ENCODE results near the gene CAB39.
A peak's percentile ranks its signal among the peaks of the same experiment; 100 is the strongest.

The CAB39 gene

DNA sequence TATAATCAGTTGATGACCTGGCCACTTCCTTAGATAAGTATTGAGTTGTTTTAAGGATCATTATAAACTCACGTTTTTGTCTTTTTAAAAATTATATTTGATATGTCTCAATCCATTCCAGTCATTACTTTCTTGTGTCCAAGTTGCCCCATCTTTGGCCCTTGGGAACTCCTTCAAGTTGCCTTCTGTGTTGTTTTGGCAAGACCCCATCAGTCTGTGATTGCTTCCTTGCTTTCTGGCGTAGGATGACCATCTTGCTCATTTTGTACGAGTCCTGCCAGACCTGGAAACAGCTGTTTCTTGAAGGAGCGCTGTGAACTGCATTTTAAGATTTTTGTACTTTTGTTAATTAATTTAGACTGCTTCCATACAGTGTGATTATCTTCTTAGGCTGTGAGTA, 83.2 kb downstream of the CAB39 start:
- no peak for TF ChIP-seq CTCF (IDR thresholded peaks at IDR 0.05; ENCODE audit: insufficient read depth, low read depth, low read length, missing control alignments)
- H3K4me3 ChIP-seq (ENCODE audit: low read length), result no peak overlapping the region
- no peak for DNase-seq (ENCODE audit: low read depth)

- no peak overlapping the region for H3K4me3 ChIP-seq (ENCODE audit: low read length)
- TF ChIP-seq CTCF (IDR thresholded peaks at IDR 0.05; ENCODE audit: insufficient read depth, low read depth, low read length, missing control alignments), result no peak
- DNase-seq (ENCODE audit: low read depth), result peak; percentile 42
Measured at GRCh38 chr2:230796280-230796862, 83.7 kb downstream of the CAB39 start.

DNA sequence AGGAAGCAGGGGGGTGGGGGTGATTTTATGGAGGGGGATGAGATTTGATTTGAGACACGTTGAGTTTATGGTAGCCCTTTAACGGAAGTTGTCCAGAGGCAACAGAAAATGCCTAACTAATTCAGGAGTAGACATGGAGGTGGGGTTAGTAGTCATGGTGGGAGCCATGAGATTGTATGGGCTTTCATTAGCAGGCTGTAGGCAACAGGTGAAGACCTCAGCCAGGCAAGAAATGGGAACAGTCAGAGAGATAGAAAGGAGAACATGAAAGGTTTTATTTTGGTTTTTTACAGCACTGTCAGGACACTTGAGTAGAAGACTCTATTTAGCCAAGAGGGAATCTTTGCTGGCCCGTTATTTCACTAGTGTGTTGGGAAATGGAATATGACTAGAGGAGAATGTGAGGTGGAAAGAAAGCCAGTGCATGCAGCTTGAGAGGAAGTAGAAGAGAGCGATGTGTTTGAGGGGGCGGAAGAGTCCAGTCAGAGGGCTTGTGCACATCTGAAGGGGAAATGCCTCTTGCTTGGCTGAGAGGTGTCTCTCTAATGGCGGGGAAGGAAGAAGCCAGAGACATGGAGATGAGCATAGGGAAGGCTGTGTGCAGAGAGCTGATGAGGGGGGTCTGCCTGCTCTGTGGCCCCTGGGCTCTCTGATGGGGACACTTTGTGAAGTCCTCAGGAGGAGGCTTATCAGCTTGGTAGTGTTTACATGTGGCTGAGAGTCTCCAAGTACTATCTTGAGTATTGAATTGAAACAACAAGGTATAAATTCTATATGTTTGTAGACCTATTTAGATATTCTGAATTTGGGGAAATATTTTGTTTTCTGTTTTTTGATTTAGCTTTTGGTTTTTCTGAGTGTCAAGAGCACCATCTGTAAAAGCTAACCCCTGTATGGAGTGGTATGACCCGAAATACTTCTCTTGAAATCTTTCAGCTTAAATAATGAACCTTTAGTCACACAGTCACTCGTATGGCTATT, 85.2 kb downstream of the CAB39 start:
- TF ChIP-seq CTCF (IDR thresholded peaks at IDR 0.05; ENCODE audit: insufficient read depth, low read depth, low read length, missing control alignments), result no peak
- no peak overlapping the region for H3K4me3 ChIP-seq (ENCODE audit: low read length)
- peak; percentile 44 for DNase-seq (ENCODE audit: low read depth)

DNA sequence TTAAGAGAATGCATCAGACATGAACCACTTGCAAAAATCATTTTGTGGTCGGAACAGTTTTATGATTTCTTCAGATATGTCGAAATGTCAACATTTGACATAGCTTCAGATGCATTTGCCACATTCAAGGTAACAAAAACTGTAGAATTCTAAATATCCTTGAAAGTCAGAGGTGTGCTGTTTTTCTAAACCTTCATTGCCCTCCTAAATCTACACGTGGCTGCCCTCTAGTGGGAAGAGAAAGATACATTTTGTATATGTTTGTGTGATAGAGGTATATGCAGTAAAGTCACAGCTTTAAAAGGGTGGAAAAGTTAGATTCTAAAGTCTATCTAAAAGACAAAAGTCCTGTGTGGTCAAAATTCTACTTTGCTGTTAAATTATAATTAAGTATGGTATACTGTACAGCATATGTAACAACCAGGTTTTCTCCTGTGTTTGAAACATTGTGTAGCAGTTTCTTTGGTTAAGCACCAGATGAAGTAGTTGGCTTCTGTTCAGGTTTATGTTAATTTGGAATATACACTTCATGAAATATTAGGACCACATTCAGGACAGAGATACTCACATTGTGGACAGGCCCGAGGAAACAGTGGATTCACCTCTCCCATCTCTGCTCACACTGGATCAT, 86.2 kb downstream of the CAB39 start:
- peak; percentile 69 for DNase-seq (ENCODE audit: low read depth)
- TF ChIP-seq CTCF (IDR thresholded peaks at IDR 0.05; ENCODE audit: insufficient read depth, low read depth, low read length, missing control alignments), result peak; percentile 64
- H3K4me3 ChIP-seq (ENCODE audit: low read length), result no peak overlapping the region

DNA sequence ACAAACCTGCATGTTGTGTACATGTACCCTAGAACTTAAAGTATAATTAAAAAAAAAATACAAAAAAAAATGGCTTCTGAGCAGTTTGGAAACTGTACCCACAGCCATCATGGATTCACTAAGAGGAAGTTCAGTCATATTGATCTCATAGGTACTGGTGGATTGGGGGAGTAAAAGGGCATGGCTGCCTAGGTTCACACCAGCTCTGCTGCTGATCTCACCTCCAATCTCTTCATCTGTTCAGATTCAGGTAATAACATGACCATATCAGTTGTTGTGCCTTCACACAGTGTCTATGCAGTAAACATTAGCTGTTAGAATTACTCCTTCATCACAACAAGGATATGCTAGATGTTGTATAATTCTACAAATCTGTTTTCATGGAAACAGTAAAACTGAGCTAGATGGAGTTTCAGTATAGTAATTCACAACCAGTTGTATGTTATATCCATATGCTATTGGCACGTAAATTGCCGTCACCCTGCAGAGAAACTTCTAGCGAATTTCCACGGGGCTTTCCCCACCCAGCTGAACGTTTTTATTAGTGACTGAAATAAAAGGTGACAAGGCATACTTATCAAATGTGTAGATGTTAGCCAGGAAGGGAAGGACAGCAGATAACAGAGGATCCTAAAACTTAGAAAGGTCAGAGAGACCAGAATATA, 92.8 kb downstream of the CAB39 start:
- no peak overlapping the region for H3K4me3 ChIP-seq (ENCODE audit: low read length)
- no peak for DNase-seq (ENCODE audit: low read depth)
- no peak for TF ChIP-seq CTCF (IDR thresholded peaks at IDR 0.05; ENCODE audit: insufficient read depth, low read depth, low read length, missing control alignments)

DNA sequence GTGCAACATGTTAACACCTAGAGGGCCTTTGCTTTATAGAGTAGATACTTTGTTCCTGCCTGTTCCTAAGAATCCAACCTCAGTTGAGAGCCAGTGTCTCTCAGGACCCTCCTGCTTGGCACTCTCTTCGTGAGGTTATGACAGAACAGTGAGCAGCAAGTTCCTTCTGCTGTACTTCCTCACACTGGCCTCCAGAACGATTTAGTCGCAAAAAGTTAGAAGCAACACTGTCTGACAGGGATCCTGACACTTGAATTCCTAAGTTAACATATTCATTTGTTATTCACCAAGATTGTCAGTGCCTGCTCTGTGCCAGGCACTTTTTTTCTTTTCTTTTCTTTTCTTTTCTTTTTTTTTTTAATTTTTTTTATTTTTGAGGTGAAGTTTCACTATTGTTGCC, 95.1 kb downstream of the CAB39 start:
- no peak for TF ChIP-seq CTCF (IDR thresholded peaks at IDR 0.05; ENCODE audit: insufficient read depth, low read depth, low read length, missing control alignments)
- H3K4me3 ChIP-seq (ENCODE audit: low read length), result no peak overlapping the region
- no peak for DNase-seq (ENCODE audit: low read depth)
